SW 1271 (cell line): ENCODE results near the gene AEBP1.

Experiments
- DNase-seq, 2 experiments: peaks; one replicate each; lab custom pipeline; 2025; lab: John Stamatoyannopoulos, UW

The AEBP1 gene

DNA sequence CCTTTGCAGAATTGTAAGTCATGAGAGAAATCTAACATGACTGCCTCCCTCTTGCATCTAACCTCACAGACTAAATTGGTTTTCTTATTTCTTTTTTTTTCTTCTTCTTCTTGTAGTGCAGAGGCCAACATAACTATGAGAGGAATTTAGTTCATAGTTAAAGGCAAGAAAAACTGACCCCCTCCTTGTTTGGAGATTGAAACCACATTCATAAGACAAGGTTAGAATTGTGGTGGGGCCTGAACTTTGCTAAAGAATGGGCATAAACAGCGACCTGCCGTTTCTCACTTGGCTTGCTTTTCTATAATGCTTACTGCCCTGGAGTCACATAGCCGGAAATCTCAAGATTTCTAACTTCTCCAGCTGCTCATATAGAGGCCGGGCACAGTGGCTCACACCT is 19.4 kb upstream of the AEBP1 start:
- DNase-seq: no peak

DNA sequence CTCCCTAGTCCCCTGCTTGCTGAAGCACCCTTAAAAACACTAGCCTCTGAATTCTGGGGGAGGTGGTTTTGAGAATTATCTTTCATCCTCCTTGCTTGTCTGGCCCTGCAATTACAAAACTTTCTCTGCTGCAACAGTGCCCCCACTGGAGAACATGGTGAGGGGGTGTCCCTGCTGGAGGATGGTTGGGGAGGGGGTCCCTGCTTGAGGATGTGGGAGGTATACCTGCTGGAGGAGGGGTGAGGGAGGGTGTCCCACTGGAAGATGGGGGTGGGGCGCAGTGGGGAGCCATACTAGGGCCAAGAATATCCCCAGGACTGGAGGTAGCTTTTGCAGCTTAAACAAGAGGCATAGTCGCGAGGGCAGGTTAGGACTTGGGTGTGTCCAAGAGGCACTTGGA is 18.6 kb upstream of the AEBP1 start:
- no peak for DNase-seq

- no peak for DNase-seq
Measured at GRCh38 chr7:44086627-44087026, 17.5 kb upstream of the AEBP1 start.

GRCh38 chr7:44087911-44088838 is 16.0 kb upstream of the AEBP1 start:
- DNase-seq: no peak

DNA sequence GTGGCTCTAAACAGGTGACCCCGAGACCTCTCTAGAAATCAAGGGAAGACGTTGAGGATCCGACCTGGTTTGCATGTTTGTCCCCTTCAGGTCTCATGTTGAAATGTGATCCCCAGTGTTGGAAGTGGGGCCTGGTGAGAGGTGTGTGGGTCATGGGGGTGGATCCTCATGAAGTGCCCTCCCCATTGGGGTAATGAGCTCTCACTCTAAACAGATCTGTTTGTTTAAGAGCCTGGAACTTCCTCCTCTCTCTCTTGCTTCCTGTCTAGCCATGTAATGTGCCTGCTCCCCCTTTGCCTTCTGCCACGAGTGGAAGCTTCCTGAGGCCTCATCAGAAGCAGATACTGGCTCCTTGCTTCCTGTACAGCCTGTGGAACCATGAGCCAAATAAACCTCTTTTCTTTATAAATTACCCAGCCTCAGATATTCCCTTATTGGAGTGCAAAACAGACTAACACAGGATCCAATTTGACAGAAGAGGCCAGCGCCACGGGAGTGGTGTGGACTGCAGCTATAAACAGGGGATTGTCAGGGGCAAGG is 11.0 kb upstream of the AEBP1 start:
- DNase-seq: no peak

DNA sequence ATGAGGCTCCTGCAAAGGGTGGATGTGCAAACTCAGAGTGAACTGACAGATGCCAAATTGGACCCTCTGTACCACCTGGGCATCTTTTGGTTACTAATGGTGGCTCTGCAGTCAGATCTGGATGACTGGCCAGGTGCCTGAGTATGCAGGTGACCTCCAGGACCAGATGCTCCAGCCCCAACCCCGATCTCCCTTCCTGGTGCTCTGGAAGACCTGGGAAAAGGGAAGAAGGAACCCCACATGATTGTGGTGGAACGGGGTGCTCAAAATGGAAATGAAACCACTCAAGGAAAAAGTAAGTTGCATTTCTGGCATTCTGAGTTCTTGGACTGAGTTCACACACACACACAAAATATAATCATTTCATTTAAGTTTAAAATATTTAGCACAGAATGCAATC is 9.8 kb upstream of the AEBP1 start:
- DNase-seq: no peak

DNA sequence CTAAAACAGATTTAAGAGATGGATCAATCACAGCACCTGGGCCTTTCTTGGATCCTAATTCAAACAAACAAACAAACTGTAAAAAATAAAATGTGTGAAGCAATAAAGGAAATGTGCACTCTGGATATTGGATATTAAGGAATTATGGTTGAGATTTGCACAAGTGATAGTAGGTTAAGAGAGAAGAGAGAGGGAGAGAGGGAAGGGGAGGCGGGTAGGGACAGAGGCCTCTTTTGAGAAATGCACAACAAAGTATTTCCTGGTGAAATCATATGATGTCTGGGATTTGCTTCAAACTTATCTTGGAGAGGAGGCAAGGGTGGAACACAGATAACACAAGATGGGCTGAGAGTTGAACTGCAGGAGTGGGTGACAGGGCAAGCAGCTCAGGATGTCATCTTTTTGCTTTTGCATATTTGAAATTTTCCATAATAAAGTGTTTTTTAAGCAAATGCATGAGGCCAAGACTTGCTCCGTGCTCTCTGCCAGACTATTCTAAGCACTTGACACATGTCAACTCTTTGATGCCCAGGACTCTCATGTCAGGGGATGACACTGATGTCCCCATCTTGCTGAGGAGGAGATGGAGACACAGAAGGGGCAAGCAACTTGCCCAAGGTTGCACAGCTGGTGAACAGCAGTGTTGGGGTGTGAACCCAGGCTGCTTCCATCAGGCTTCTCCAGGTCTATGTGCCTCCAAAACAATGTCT is 9.1 kb upstream of the AEBP1 start:
- no peak for DNase-seq

GRCh38 chr7:44095781-44096180 is 8.4 kb upstream of the AEBP1 start:
- no peak for DNase-seq

- no peak for DNase-seq
Measured at GRCh38 chr7:44096326-44096881, 7.7 kb upstream of the AEBP1 start.

GRCh38 chr7:44097064-44097932 is 6.8 kb upstream of the AEBP1 start:
- DNase-seq: no peak

DNA sequence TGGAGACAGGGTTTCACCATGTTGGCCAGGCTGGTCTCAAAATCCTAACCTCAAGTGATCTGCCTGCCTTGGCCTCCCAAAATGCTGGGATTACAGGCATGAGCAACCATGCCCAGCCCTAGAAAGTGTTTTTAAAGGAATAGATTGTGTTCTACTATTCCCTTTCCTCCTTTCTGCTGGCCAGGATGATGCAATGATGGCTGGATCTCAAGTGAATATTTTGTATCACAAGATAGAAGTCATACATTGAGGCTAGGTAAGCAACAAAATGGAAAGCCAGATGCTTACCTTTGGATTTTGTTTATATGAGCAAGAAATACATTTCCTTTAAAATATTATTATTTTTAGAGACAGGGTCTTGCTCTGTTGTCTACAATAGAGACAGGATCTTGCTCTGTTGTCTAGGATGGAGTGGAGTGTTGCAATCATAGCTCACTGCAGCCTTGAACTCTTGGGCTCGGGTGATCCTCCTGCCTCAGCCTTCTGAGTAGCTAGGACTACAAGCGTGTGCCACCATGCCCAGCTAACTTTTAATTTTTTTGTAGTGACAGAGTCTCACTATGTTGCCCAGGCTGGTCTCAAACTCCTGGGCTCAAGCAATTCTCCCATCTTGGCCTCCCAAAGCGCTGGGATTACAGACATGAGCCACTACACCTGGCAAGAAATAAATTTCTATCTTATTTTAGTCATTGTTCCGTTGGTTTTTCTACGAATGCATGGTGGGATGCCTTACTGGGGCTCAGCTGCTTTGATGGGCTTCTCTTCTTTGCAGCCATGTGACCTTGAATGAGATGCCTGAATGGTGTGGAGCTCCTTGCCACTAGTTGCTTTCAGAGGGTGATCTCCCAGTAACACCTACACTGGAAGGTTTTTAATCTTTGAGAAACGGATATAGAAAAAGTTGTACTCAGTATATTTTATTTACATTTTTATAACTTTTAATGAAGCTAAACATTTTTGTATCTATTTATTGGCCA is 5.8 kb upstream of the AEBP1 start:
- no peak for DNase-seq

DNA sequence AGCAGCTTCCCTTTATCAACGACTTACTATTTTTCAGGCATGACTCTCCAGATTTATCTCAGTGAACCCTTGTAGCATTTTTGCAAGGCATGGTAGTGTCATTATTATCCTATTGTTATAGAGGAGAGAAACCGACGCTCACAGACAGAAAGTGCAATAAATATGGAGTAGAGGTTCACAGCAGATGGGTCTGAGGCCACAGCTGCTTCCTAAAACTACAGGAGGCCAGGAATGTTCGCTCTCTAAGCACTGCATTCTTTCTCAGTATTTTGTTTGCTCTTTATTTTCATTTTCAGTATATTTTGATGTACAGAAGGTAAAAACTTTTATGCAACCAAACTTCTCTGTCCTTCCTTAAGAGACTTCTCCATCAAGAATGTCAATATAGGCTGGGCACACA is 4.5 kb upstream of the AEBP1 start:
- no peak for DNase-seq

DNA sequence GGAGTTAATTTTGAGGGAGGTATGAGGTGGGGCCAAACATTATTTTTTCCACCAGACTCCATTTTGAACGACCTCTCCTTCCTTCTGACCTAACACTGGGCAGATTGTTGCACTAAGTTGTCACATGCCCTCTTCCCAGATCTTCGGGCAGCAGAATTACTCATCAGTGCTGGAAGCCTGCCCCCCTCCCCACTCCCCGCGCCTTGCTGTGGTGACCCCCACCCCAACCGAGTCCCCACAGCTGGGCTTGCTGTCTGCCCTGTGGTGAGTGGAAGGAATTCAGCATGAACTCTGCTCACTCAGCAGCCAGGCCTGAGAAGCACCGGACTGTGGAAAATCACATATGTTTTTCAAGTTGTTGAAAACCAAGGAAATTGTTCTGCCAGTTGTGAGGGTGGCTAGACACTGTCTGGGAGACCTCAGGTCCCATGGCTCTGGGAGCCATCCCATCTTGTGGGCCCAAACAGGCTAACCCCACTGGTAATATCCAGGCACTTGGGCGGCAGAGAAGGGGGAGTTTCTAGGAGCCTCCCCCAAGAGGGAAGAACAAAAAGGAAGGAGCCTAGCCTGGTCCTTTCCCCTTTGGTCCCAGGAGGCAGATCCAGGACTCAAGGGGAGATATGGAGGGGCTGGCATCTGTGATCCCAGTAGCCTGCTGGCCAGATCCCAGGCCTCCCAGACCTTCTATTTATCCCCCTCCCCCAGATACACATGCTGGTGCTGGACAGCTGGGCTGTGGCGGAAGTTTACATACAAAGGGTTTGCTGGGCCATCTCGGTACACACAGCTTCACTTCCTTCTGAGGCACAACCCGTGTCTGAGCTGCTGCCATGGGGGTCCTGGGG is 3.5 kb upstream of the AEBP1 start:
- no peak for DNase-seq

- no peak for DNase-seq
Measured at GRCh38 chr7:44101303-44101965, 2.7 kb upstream of the AEBP1 start.

DNA sequence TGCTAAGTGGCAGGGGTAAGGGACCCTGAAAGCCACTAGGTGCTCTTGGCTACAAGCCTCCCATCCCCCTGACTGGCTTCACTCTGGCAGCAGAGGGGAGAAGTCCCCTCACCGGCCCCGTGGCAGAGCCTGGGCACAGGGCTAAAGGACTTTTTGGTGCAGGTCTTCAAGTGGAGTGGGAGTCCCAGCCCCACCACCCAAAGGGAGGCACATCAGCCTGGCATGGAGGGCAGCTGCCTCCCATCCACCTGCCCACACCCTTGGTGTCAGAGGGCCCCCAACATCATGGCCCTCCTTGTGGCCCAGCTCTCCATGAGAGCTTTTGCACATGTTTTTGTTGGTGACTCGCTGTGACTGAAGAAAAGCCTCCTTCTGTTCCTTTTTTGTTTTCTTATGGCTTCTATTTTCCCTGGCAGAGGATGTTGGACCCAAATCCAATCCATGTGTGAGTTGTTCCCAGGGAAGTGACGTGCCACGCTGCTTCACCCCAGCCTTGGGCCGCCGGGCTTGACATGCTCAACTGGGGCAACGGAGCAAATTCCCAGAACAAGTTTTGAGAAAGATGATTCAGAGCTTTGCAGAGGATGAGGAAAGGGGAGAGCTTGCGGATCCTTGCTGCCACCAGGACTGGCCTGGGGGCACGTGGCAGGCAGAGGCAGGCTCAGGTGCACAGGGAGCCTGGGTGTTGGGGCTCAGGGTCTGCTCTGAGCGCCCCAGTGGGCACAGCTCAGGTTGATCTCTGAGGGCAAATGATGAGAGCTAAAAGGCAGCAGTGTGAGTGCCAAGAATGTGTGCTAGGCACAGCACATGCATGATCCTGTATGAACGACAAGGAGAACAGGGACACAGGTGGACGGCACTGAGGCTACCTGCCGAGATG is 1.9 kb upstream of the AEBP1 start:
- DNase-seq: no peak

- DNase-seq: no peak
Measured at GRCh38 chr7:44102846-44103565, 1.1 kb upstream of the AEBP1 start.

DNA sequence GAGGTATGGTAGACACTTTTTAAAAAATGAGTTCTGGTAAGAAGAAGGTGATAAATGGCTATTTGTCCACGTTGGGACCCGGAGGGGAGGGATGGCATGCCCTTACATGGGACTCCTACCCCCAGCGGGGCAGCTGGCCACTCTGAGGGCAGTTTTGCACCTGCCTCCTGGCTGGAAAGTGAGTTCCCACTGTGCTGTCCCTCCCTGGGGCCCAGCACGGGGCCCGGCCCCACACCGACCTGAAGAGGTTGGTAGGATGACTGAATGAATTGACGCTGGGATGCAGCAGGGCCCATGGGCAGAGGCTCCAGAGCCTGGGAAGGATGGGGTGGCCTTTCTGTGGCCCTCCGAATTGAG is 601 bp upstream of the AEBP1 start:
- DNase-seq: no peak
